ENCODE data around the gene KRTAP5-7.

The KRTAP5-7 gene

DNA sequence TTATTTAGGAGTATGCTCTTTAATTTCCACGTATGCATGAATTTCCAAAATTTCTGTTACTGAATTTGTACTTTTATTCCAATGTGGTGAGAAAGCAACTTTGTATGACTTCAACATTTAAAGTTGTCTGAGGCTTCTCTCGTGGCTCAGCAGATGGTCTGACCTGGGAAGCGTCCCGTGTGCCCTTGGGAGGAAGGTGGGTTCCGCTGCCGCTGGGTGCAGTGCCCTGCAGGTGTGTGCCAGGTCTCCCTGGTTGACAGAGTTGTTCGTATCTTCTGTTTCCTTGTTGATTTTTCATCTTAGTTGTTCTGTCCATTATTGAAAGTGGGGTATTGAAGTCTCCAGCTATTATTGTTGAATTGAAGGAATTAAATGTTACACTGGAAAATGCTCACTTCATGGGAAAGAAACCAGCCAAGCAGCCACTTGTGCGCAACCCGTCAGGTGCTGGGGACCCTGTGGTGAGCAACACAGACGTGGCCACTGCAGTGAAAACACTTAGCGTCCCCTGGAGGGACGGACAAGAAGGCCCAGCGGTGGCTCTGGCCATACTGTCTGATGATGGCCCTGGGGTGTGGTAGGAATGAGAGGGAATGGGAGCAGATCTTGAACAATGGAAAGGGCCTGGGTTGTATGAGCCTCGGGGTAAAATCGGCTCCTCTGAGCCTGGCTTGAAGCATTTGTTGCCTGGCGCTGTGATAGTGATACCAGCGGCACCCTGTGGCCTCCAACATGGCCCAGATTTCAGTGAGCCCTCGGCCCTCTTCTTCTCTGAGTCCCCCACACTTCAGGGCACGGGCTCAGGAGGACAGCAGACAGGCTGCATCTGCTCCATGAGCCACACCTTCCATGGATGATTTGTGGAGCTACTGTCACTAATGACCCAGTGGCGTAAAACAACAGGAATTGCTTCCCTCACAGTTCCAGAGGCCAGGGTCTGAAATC, 31.5 kb upstream of the KRTAP5-7 start:
- Histone ChIP-seq H3K36me3 (peaks cover 97% of the 10 kb centered on the region), H3K9ac (no peak overlapping the region), H4K20me1 (no peaks in the 10 kb centered on the region), H3K4me1 (peaks cover 64% of the 10 kb centered on the region), H3K27ac (peak overlapping the region; percentile 70), H3K9me3 (peaks cover 42% of the 10 kb centered on the region), H3K27me3 (no peaks in the 10 kb centered on the region), H3K4me2 (peak overlapping the region; percentile 59), H3K4me3 (0 out of 2 replicates have a peak overlapping the region, but pooled peaks have one; percentile 10)
- TF ChIP-seq Cebpa-rat (IDR thresholded peaks at IDR 0.05) = no peak

DNA sequence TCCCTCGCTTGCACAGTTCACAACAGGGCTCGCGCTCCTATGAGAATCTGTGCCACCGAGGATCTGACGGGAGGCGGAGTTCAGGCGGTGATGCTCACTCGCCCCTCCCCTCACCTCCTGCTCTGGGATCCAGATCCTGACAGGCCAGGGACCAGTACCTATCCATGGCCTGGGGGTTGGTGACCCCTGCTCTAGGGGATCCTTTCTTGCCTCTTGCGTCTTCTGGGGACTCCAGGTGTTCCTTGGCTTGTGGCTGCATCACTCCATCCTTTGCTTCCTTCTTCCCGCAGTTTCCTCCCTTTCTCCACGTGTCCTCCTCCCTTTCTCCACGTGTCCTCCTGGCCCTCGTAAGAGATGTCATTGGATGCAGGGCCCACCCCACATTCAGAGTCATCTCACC, 30.6 kb upstream of the KRTAP5-7 start:
- no peak for TF ChIP-seq Cebpa-rat (IDR thresholded peaks at IDR 0.05)

DNA sequence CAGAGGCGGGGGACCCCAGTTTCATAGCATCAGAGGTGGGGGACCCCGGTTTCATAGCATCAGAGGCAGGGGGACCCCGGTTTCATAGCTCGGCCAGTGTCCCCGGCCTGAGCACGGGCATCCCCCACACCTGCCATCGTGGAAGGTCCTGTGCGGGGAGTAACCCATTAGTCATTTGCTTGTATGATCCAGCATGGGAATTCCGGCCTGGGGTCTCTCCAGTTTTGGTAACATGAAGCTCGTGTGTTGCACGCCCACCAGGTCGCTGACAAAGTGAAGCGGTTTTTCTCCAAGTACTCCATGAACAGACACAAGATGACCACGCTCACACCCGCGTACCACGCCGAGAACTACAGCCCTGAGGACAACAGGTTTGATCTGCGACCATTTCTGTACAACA, 29.0 kb upstream of the KRTAP5-7 start:
- Histone ChIP-seq H3K4me2 (peak overlapping the region; percentile 86), H3K27ac (peak overlapping the region; percentile 94)

More for the DNA sequence above, 30.6 kb upstream of the KRTAP5-7 start:
- Histone ChIP-seq H3K9me3 (peaks cover 42% of the 10 kb centered on the region), H3K9ac (no peak overlapping the region), H4K20me1 (no peaks in the 10 kb centered on the region), H3K4me2 (no peak overlapping the region), H3K4me3 (0 out of 2 replicates have a peak overlapping the region, but pooled peaks have one; percentile 10), H3K4me1 (peaks cover 72% of the 10 kb centered on the region), H3K27me3 (no peaks in the 10 kb centered on the region), H3K36me3 (peaks cover 97% of the 10 kb centered on the region), H3K27ac (peak overlapping the region; percentile 70)

GRCh38 chr11:71499125-71499524, 27.9 kb upstream of the KRTAP5-7 start:
- no peak for TF ChIP-seq Cebpa-rat (IDR thresholded peaks at IDR 0.05)
- Histone ChIP-seq H4K20me1 (no peaks in the 10 kb centered on the region), H3K27me3 (no peaks in the 10 kb centered on the region), H3K9me3 (peaks cover 42% of the 10 kb centered on the region), H3K4me3 (peak overlapping the region; percentile 47), H3K9ac (peak overlapping the region; percentile 68; the same call in 1 of the 2 replicates), H3K4me2 (peak overlapping the region; percentile 86), H3K4me1 (peaks cover 93% of the 10 kb centered on the region), H3K36me3 (peaks cover 92% of the 10 kb centered on the region), H3K27ac (peak overlapping the region; percentile 94)

More for the DNA sequence above, 29.0 kb upstream of the KRTAP5-7 start:
- Histone ChIP-seq H3K27me3 (no peaks in the 10 kb centered on the region), H3K4me1 (peaks cover 85% of the 10 kb centered on the region), H3K9ac (no peak overlapping the region), H3K9me3 (peaks cover 42% of the 10 kb centered on the region), H3K4me3 (no peak overlapping the region), H3K36me3 (peaks cover 93% of the 10 kb centered on the region), H4K20me1 (no peaks in the 10 kb centered on the region)
- no peak for TF ChIP-seq Cebpa-rat (IDR thresholded peaks at IDR 0.05)

DNA sequence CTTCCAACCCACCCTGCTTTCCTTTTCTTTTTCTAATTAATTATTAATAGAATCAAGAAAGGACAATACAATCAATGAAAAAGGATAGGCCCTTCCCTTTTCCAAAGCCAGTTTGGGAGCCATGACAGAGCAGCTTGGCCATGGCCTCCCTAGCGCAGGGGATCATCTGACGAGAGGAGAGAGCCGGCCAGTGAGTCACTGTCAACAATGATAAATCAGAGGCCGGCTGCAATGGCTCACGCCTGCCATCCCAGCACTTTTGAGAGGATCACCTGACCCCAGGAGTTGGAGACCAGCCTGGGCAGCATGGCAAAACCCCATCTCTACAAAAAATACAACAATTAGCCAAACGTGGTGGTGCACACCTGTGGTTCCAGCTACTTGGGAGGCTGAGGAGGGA, 27.5 kb upstream of the KRTAP5-7 start:
- H3K27me3 ChIP-seq = no peaks in the 10 kb centered on the region
- H3K9ac ChIP-seq = peak overlapping the region; percentile 68; the same call in 1 of the 2 replicates
- H4K20me1 ChIP-seq = no peaks in the 10 kb centered on the region
- peak overlapping the region; percentile 47 for H3K4me3 ChIP-seq
- peaks cover 88% of the 10 kb centered on the region for H3K36me3 ChIP-seq
- peak overlapping the region; percentile 86 for H3K4me2 ChIP-seq
- peaks cover 42% of the 10 kb centered on the region for H3K9me3 ChIP-seq
- H3K4me1 ChIP-seq = peaks cover 93% of the 10 kb centered on the region
- H3K27ac ChIP-seq = peak overlapping the region; percentile 94
- no peak for TF ChIP-seq Cebpa-rat (IDR thresholded peaks at IDR 0.05)

- H3K27ac ChIP-seq = peak overlapping the region; percentile 94
- TF ChIP-seq Cebpa-rat (IDR thresholded peaks at IDR 0.05) = no peak
- H3K36me3 ChIP-seq = peaks cover 80% of the 10 kb centered on the region
- H3K9ac ChIP-seq = peak overlapping the region; percentile 16; the same call in 1 of the 2 replicates
- no peaks in the 10 kb centered on the region for H3K27me3 ChIP-seq
- H3K4me1 ChIP-seq = peaks cover 93% of the 10 kb centered on the region
- peaks cover 41% of the 10 kb centered on the region for H3K9me3 ChIP-seq
- no peaks in the 10 kb centered on the region for H4K20me1 ChIP-seq
- H3K4me2 ChIP-seq = peak overlapping the region; percentile 86
- no peak overlapping the region for H3K4me3 ChIP-seq
Observed at GRCh38 chr11:71500601-71501021, 26.5 kb upstream of the KRTAP5-7 start.

- H3K27me3 ChIP-seq = no peaks in the 10 kb centered on the region
- H4K20me1 ChIP-seq = no peaks in the 10 kb centered on the region
- peaks cover 34% of the 10 kb centered on the region for H3K9me3 ChIP-seq
- H3K4me1 ChIP-seq = peaks cover 93% of the 10 kb centered on the region
- H3K4me3 ChIP-seq = no peak overlapping the region
- peak overlapping the region; percentile 16; the same call in 1 of the 2 replicates for H3K9ac ChIP-seq
- peaks cover 72% of the 10 kb centered on the region for H3K36me3 ChIP-seq
- no peak for TF ChIP-seq Cebpa-rat (IDR thresholded peaks at IDR 0.05)
- peak overlapping the region; percentile 86 for H3K4me2 ChIP-seq
- H3K27ac ChIP-seq = peak overlapping the region; percentile 94
Observed at GRCh38 chr11:71501071-71501985, 25.7 kb upstream of the KRTAP5-7 start.

DNA sequence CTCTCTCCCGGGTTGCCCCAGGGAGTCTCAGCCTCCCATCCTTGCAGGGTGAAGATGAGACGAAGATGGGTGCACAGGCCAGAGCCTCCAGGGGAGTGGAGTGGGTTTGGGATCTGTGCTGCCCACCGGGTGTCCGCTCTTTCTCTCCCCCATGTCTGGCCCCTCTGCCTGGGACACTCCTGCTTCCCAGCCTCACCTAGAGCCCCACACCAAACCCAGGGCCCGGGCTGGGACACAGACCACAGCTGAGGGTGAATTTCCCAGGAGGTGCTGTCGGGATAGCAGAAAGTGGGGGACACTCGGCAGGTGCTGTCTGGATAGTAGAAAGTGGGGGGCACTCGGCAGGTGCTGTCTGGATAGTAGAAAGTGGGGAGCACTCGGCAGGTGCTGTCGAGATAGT, 25.0 kb upstream of the KRTAP5-7 start:
- Histone ChIP-seq H3K9me3 (peaks cover 27% of the 10 kb centered on the region), H3K4me3 (no peak overlapping the region), H3K9ac (no peak overlapping the region), H3K27ac (peak overlapping the region; percentile 94), H3K4me1 (peaks cover 96% of the 10 kb centered on the region), H3K36me3 (peaks cover 65% of the 10 kb centered on the region), H4K20me1 (no peaks in the 10 kb centered on the region), H3K4me2 (peak overlapping the region; percentile 86), H3K27me3 (no peaks in the 10 kb centered on the region)
- TF ChIP-seq Cebpa-rat (IDR thresholded peaks at IDR 0.05) = no peak

- Histone ChIP-seq H3K36me3 (peaks cover 56% of the 10 kb centered on the region), H3K9ac (no peak overlapping the region), H3K27ac (peak overlapping the region; percentile 72), H3K27me3 (no peaks in the 10 kb centered on the region), H3K4me2 (peak overlapping the region; percentile 87), H3K9me3 (peaks cover 18% of the 10 kb centered on the region), H3K4me3 (no peak overlapping the region), H3K4me1 (peaks cover 93% of the 10 kb centered on the region), H4K20me1 (no peaks in the 10 kb centered on the region)
- TF ChIP-seq Cebpa-rat (IDR thresholded peaks at IDR 0.05) = no peak
Observed at GRCh38 chr11:71502871-71503435, 24.1 kb upstream of the KRTAP5-7 start.

Data from BLaER1 (cell line).